Transverse colon (tissue), 4 donors: ENCODE measurements around the gene TOP1. TPM values are rescaled to one million over a fixed set of nuclear protein-coding genes. Genes with fewer than 3 reads are reported as not detected.
"Not testable (repeated sequence)": the region's sequence is repeated elsewhere in the genome, so short reads cannot be mapped to it uniquely, and the experiment has no call there.

Source experiments
- DNase-seq: peaks from one replicate; pipeline ENCODE4 v3.0.0-alpha.2; 2019
- H3K27ac ChIP-seq, 4 donors: fragments of 200-600 bp; sonication (generic); 2 replicates each; pipeline ENCODE4 v1.5.1; 2016 to 2018; ENCODE audit warnings: inconsistent platforms in 4 of 4
- H3K27me3 ChIP-seq: fragments of 200-600 bp; sonication (generic); 2 replicates; pipeline ENCODE4 v1.5.1; 2017; ENCODE audit warnings: inconsistent platforms
- H3K36me3 ChIP-seq, 4 donors: fragments of 200-600 bp; sonication (generic); 2 replicates each; pipeline ENCODE4 v1.5.1; 2017 to 2019; ENCODE audit warnings: inconsistent platforms in 4 of 4
- H3K4me1 ChIP-seq, 4 donors: fragments of 200-600 bp; sonication (generic); 2 replicates each; pipeline ENCODE4 v1.5.1; 2017 to 2020; ENCODE audit warnings: inconsistent platforms in 4 of 4
- H3K4me3 ChIP-seq, 4 donors: fragments of 200-600 bp; sonication (generic); 1 replicate in 1 of 4; 2 replicates in 3 of 4; pipeline versions ENCODE4 v1.5.1 to v1.6.1; 2017 to 2019; ENCODE audit warnings: inconsistent platforms in 4 of 4
- H3K9me3 ChIP-seq, 2 donors: fragments of 200-600 bp; sonication (generic); 2 replicates each; pipeline ENCODE4 v1.5.1; 2017 to 2019; ENCODE audit warnings: inconsistent platforms in 2 of 2
- CTCF ChIP-seq, 5 experiments: fragments of 200-600 bp in 3 of 5; fragments of 450-650 bp in 2 of 5; sonication (generic) in 3 of 5; IDR thresholded peaks; 1 replicate in 2 of 5; 2 replicates in 3 of 5; pipeline ENCODE4 v1.5.1; 2016 to 2017; ENCODE audit warnings: antibody characterized with exemption in 5 of 5, inconsistent platforms in 3 of 5, mild to moderate bottlenecking in 2 of 5, moderate library complexity in 1 of 5
- EP300 ChIP-seq: sonication (generic); formaldehyde crosslinking; IDR thresholded peaks from one replicate; pipeline ENCODE4 v1.6.1; 2017; ENCODE audit warnings: antibody characterized with exemption, low read depth
- POLR2A ChIP-seq: fragments of 450-650 bp; IDR thresholded peaks from one replicate; pipeline ENCODE4 v1.6.1; 2016; ENCODE audit warnings: antibody characterized with exemption, mild to moderate bottlenecking, moderate library complexity
- POLR2AphosphoS5 ChIP-seq, 3 donors: sonication (generic); formaldehyde crosslinking; IDR thresholded peaks; one replicate each; pipeline ENCODE4 v1.6.1; 2016; ENCODE audit warnings: antibody characterized with exemption in 3 of 3
- WGBS, 2 donors: methylation state at CpG; one replicate each; pipeline ENCODE4 v1.1.5; 2018; ENCODE audit warnings: low coverage in 1 of 2; 5-methylcytosine and 5-hydroxymethylcytosine counted together
- in situ Hi-C, 4 donors: fragments of 200-750 bp; cut with MboI; loops; one replicate each; pipeline versions ENCODE4 v1.15.0 to v1.15.1; 2017; ENCODE audit warnings: low sequenced_read_pairs in 3 of 4, low pct_ligation_motif_present in 1 of 4, low pct_unique_long_range_greater_than_20kb in 1 of 4
- intact Hi-C: fragments of 100-400 bp; cut with DNase I; formaldehyde crosslinking; loops from one replicate; pipeline ENCODE4 v1.15.1; 2023; ENCODE audit warnings: low total_unique reads
- total RNA-seq, 4 donors: library from RNA; depleted of rRNA; stranded (reverse); fragments of >200 nt; gene quantifications; one replicate each; pipeline ENCODE4 v1.1.0, GENCODE V29; 2016

Gene TOP1
- total RNA-seq, 4 donors from 2014 or later, result 29.6 to 52.3 (median 36.9) TPM

- Histone ChIP-seq H3K27ac (no peak overlapping the region), H3K4me1 (no peaks in the 10 kb centered on the region), H3K4me3 (no peak overlapping the region), H3K9me3 (no peaks in the 10 kb centered on the region), H3K27me3 (no peaks in the 10 kb centered on the region), H3K36me3 (peaks cover 0 to 61% (median 21%) of the 10 kb centered on the region in 4 donors)
- 93% methylated on average over 5 of the region's 5 CpGs; no CpG with 5 or more reads in 1 of the 2 donors for WGBS, 2 donors
- in situ Hi-C loops (loop anchor here in 1 of 4 donors (25.0 kb wide), 1 partner anchor 374 kb away; no protein-coding TSS in a partner anchor), intact Hi-C loops (no loop called here)
- TF ChIP-seq POLR2A (no peak), EP300 (no peak)
- no peak for DNase-seq
Measured at GRCh38 chr20:41110930-41111577, 82.4 kb downstream of the TOP1 start.

- WGBS, 2 donors, result 89 to 100% methylated on average over 3 to 5 of the region's 5 CpGs
- no peaks in the 10 kb centered on the region for H3K9me3 ChIP-seq
- no peak for DNase-seq
- peaks cover 0 to 66% (median 24%) of the 10 kb centered on the region in 4 donors for H3K36me3 ChIP-seq
- H3K27me3 ChIP-seq, result no peaks in the 10 kb centered on the region
- in situ Hi-C loops, result loop anchor here in 1 of 4 donors (25.0 kb wide), 1 partner anchor 374 kb away; no protein-coding TSS in a partner anchor
- intact Hi-C loops, result no loop called here
- H3K4me1 ChIP-seq, result no peaks in the 10 kb centered on the region
- no peak overlapping the region for H3K4me3 ChIP-seq
- TF ChIP-seq EP300, result no peak
- TF ChIP-seq CTCF (IDR thresholded peaks at IDR 0.05), result no peak
- no peak for TF ChIP-seq POLR2A
- TF ChIP-seq POLR2AphosphoS5 (IDR thresholded peaks at IDR 0.05), result no peak
- no peak overlapping the region for H3K27ac ChIP-seq
Measured at GRCh38 chr20:41111578-41111951, 82.9 kb downstream of the TOP1 start.

- H3K36me3 ChIP-seq, result peaks cover 0 to 76% (median 32%) of the 10 kb centered on the region in 4 donors
- no peaks in the 10 kb centered on the region for H3K27me3 ChIP-seq
- in situ Hi-C loops (loop anchor here in 1 of 4 donors (25.0 kb wide), 1 partner anchor 379 kb away; no protein-coding TSS in a partner anchor), intact Hi-C loops (no loop called here)
- no peak for DNase-seq
- no peak for TF ChIP-seq POLR2AphosphoS5 (IDR thresholded peaks at IDR 0.05)
- TF ChIP-seq EP300, result no peak
- TF ChIP-seq POLR2A, result no peak
- no peak for TF ChIP-seq CTCF (IDR thresholded peaks at IDR 0.05)
- WGBS, 2 donors, result 78 to 91% methylated on average over 3 to 6 of the region's 6 CpGs
- no peak overlapping the region for H3K27ac ChIP-seq
- H3K4me1 ChIP-seq, result no peaks in the 10 kb centered on the region
- H3K9me3 ChIP-seq, result no peaks in the 10 kb centered on the region
- no peak overlapping the region for H3K4me3 ChIP-seq
Measured at GRCh38 chr20:41116282-41116956, 87.8 kb downstream of the TOP1 start.

- H3K36me3 ChIP-seq, result peaks cover 0 to 83% (median 34%) of the 10 kb centered on the region in 4 donors
- H3K4me3 ChIP-seq, H3K27ac ChIP-seq, DNase-seq, intact Hi-C loops, H3K9me3 ChIP-seq, H3K27me3 ChIP-seq, H3K4me1 ChIP-seq: not testable (repeated sequence)
- in situ Hi-C loops, result loop anchor here in 1 of 4 donors (25.0 kb wide), 1 partner anchor 381 kb away; no protein-coding TSS in a partner anchor
- WGBS, 2 donors, result 82 to 91% methylated on average over 6 of the region's 6 CpGs
Measured at GRCh38 chr20:41118159-41118558, 89.5 kb downstream of the TOP1 start.

- Histone ChIP-seq H3K4me1 (no peaks in the 10 kb centered on the region), H3K36me3 (peaks cover 0 to 84% (median 34%) of the 10 kb centered on the region in 4 donors), H3K4me3 (no peak overlapping the region), H3K9me3 (no peaks in the 10 kb centered on the region), H3K27me3 (no peaks in the 10 kb centered on the region), H3K27ac (peak overlapping the region in 2 of 4 donors; percentile 12 to 49)
- intact Hi-C loops (no loop called here), in situ Hi-C loops (loop anchor here in 1 of 4 donors (25.0 kb wide), 1 partner anchor 381 kb away; no protein-coding TSS in a partner anchor)
- TF ChIP-seq POLR2A (no peak), POLR2AphosphoS5 (IDR thresholded peaks at IDR 0.05) (no peak), CTCF (IDR thresholded peaks at IDR 0.05) (no peak), EP300 (no peak)
- 57 to 60% methylated on average over 3 of the region's 3 CpGs for WGBS, 2 donors
- DNase-seq, result no peak
Measured at GRCh38 chr20:41118632-41119031, 90.0 kb downstream of the TOP1 start.
